GM12865 (cell line): Measurements from ENCODE around the gene NDUFB4.

Experiments used
- DNase-seq: peaks from one replicate; pipeline ENCODE4 v3.0.0; 2010; ENCODE audit warnings: low read depth
- H3K4me3 ChIP-seq: 2 replicates; pipeline ENCODE4 v1.5.1; 2011; ENCODE audit warnings: mild to moderate bottlenecking, low read depth, low read length, control low read depth
- TF ChIP-seq, protein P1 (sequence below): IDR thresholded peaks from 2 replicates; pipeline ENCODE4 v1.5.1; 2011; ENCODE audit warnings: low read length, control low read depth, low read depth, inconsistent platforms; ENCODE audit not compliant: insufficient read depth; ENCODE audit errors: missing control alignments

Gene NDUFB4

DNA sequence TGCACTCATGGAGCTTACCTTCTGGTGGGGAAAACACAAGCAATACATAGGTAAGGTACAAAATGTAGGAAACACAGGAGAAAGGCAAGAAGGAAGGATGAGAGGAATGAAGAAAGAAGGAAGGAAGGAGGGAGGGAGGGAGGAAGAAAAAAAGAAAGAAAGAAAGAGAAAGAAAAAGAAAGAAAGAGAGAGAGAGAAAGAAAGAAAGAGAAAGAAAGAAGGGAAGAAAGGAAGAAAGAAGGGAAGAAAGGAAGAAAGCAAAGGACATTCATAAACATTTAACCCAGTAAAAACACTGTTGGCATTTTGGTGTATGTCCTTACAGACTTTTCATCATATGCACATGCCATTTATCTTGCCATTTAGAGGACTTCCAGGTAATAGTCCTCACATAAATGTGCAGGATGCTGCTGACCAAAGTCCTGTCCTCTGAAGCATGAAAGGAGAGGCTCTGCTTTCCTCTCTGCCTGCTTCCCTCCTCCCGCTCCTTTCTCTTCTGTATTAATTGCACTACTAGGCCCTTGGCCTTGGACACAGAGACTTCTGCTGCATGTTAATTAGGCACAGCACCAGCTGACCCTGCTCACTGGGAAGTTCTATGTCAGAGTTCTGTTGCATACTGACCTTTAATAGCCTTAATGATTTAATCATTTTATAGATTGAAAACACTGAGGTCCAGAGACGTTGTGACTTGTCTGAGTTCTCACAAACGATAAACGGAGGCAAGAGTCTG lies 29.7 kb upstream of the NDUFB4 start:
- TF ChIP-seq, protein P1, sequence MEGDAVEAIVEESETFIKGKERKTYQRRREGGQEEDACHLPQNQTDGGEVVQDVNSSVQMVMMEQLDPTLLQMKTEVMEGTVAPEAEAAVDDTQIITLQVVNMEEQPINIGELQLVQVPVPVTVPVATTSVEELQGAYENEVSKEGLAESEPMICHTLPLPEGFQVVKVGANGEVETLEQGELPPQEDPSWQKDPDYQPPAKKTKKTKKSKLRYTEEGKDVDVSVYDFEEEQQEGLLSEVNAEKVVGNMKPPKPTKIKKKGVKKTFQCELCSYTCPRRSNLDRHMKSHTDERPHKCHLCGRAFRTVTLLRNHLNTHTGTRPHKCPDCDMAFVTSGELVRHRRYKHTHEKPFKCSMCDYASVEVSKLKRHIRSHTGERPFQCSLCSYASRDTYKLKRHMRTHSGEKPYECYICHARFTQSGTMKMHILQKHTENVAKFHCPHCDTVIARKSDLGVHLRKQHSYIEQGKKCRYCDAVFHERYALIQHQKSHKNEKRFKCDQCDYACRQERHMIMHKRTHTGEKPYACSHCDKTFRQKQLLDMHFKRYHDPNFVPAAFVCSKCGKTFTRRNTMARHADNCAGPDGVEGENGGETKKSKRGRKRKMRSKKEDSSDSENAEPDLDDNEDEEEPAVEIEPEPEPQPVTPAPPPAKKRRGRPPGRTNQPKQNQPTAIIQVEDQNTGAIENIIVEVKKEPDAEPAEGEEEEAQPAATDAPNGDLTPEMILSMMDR = no peak
- H3K4me3 ChIP-seq = no peak overlapping the region
- no peak for DNase-seq

DNA sequence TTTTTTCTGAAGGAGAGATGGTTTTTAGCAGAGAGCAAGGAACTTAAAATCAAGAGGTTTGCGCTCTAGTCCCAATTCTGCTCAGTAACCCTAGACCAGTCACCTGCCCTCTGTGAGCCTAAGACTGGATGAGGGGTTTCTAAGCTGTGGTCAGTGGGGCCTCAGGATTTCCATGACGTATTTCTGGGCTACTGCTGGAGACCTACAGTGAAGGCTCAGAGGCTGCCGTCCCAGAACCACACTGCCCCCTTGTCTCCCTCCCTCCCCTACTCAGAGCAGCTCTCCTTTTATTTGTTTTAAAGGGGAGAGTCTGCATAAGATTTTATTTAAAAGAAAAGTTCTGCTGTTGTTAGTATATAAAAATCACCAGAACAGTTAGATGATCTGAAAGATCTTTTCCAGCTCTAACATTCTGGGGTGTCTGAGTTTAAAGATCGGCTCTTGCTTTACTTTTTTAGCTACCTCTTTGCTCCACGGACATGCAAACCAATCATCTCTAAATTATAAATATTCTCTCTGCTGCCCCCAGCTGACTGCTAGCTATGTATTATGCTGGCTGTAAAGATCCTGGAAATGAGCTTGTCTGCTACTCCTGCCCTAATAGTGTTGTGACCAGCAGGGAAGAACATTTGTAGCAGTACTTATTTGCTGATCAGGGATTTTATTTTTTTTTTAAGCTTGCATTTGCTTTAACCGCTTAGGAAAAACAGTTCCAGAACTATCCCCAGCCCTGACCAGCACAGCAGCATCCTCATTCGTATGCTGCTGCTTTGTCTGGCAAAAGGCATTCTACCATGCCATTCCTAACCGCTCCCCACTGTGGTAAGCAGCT lies 28.6 kb upstream of the NDUFB4 start:
- TF ChIP-seq, protein P1 = peak; percentile 13
- no peak overlapping the region for H3K4me3 ChIP-seq
- DNase-seq = no peak

- TF ChIP-seq, protein P1 = no peak
Measured at GRCh38 chr3:120568202-120568531, 28.0 kb upstream of the NDUFB4 start.

DNA sequence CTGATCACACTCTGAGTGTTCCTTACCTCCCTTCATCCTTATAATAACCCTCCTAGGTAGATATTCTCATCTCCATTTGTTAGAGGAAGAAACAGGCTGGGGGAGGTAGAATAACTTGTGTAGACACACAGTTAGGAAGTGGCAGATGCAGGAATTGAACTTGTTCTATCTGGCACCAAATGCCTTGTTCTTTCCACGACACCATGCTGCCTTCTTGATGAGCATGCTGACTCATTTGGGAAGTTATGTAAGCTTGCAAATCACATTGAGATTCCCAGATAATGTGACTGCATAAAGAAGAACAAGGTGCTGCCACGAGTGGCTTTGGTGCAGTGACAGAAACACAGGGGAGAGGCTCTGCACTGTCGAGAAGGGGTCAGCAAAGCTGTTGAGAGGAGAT lies 27.5 kb upstream of the NDUFB4 start:
- no peak for DNase-seq
- H3K4me3 ChIP-seq = no peak overlapping the region
- TF ChIP-seq, protein P1 = no peak

More at GRCh38 chr3:120568202-120568531, 28.0 kb upstream of the NDUFB4 start:
- DNase-seq = no peak
- no peak overlapping the region for H3K4me3 ChIP-seq

- H3K4me3 ChIP-seq = no peak overlapping the region
- DNase-seq = no peak
- TF ChIP-seq, protein P1 = no peak
Measured at GRCh38 chr3:120569222-120570057, 26.7 kb upstream of the NDUFB4 start.

DNA sequence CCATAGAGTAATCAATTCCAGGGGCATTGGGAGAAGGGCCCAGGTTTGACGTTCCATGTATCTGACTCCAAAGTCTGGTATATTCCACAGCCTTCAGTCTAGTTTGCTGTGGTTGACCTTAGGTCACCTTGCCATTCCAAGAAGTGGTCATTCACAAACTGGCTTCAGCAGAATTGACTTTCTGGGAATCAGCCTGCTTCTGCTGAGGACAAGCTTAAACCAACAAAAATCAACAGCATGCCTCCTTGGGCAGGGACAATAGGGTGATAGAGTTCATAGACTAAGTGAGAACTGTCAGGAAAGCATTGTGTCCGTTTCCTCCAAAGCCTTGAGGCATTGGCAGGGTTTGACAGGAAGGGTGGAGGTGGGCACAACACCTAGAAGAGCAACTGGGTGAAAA lies 24.1 kb upstream of the NDUFB4 start:
- no peak for DNase-seq
- H3K4me3 ChIP-seq = no peak overlapping the region
- TF ChIP-seq, protein P1 = no peak
